ENCODE data around the gene VDR. TPM values are rescaled to one million over a fixed set of nuclear protein-coding genes. Genes with fewer than 3 reads are reported as not detected.

Gene VDR
- total RNA-seq, 1 donor from 2014 or later, result 4.6 TPM

GRCh38 chr12:47903927-47904712 is 674 bp downstream of the VDR start:
- H3K4me3 Mint-ChIP-seq (ENCODE audit: unreplicated experiment), result peak overlapping the region; percentile 79
- DNase-seq (ENCODE audit: low spot score), result no peak
- no peaks in the 10 kb centered on the region for H3K27me3 Mint-ChIP-seq (ENCODE audit: low read depth)
- no peaks in the 10 kb centered on the region for H3K36me3 Mint-ChIP-seq (ENCODE audit: low read depth)
- H3K4me1 Mint-ChIP-seq (ENCODE audit: low read depth), result peaks cover 30% of the 10 kb centered on the region
- no peaks in the 10 kb centered on the region for H3K9me3 Mint-ChIP-seq (ENCODE audit: low read depth)
- peak overlapping the region; percentile 96 for H3K27ac Mint-ChIP-seq (ENCODE audit: unreplicated experiment)
- TF ChIP-seq, protein P1, sequence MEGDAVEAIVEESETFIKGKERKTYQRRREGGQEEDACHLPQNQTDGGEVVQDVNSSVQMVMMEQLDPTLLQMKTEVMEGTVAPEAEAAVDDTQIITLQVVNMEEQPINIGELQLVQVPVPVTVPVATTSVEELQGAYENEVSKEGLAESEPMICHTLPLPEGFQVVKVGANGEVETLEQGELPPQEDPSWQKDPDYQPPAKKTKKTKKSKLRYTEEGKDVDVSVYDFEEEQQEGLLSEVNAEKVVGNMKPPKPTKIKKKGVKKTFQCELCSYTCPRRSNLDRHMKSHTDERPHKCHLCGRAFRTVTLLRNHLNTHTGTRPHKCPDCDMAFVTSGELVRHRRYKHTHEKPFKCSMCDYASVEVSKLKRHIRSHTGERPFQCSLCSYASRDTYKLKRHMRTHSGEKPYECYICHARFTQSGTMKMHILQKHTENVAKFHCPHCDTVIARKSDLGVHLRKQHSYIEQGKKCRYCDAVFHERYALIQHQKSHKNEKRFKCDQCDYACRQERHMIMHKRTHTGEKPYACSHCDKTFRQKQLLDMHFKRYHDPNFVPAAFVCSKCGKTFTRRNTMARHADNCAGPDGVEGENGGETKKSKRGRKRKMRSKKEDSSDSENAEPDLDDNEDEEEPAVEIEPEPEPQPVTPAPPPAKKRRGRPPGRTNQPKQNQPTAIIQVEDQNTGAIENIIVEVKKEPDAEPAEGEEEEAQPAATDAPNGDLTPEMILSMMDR (IDR thresholded peaks at IDR 0.05), result no peak

DNA sequence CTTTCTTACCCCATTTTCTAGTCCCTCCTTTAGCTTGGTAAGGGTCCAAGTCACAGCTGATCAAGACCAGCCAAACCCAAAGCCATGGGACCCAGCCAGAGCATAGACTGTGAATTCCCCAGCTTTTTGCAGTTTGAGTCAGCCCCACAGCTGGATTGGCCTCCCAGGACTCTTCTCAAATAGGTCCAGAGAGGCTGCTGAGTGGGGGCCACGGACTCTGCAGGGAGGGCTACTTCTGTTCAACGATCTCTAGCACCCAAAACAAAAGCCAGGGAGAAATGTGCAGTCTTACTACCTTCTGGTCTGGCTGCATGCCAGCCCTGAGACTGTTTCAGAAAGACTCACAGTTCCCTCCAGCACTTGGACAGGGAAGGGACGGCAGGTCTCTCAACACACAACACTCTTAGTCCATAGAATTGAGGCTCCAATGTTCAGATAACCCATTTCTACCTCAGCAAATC is 1.6 kb downstream of the VDR start:
- H3K27ac Mint-ChIP-seq (ENCODE audit: unreplicated experiment), result peak overlapping the region; percentile 93
- peaks cover 30% of the 10 kb centered on the region for H3K4me1 Mint-ChIP-seq (ENCODE audit: low read depth)
- TF ChIP-seq, protein P1 (IDR thresholded peaks at IDR 0.05), result no peak
- peak overlapping the region; percentile 79 for H3K4me3 Mint-ChIP-seq (ENCODE audit: unreplicated experiment)
- H3K36me3 Mint-ChIP-seq (ENCODE audit: low read depth), result peaks cover 2% of the 10 kb centered on the region
- H3K9me3 Mint-ChIP-seq (ENCODE audit: low read depth), result no peaks in the 10 kb centered on the region
- no peak for DNase-seq (ENCODE audit: low spot score)
- H3K27me3 Mint-ChIP-seq (ENCODE audit: low read depth), result no peaks in the 10 kb centered on the region

DNA sequence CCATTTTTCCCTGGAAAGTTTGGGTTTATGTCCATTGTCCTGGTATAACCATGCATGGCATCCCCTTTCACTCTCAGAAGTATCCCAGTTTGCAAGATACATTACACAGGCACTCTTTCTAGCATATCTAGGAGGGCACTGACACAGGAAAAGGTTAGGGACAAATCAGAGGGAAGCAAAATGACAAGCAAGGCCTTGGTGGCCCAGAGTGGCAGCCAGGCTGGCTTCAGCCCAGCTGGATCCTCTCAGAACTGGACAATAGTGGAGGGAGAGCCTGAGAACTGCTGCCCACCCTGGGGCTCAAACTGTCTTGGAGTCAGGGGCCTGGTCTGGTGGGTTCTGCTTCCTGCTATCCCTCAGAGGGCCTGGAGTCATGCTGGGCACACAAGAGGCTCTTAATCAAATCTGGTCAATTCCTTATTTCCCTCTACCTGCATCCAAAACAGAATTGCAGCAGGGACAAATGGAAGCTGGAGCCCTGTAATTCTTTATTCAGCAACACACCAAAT is 2.6 kb downstream of the VDR start:
- H3K4me3 Mint-ChIP-seq (ENCODE audit: unreplicated experiment), result no peak overlapping the region
- H3K9me3 Mint-ChIP-seq (ENCODE audit: low read depth), result no peaks in the 10 kb centered on the region
- peaks cover 2% of the 10 kb centered on the region for H3K36me3 Mint-ChIP-seq (ENCODE audit: low read depth)
- TF ChIP-seq, protein P1 (IDR thresholded peaks at IDR 0.05), result no peak
- DNase-seq (ENCODE audit: low spot score), result no peak
- no peaks in the 10 kb centered on the region for H3K27me3 Mint-ChIP-seq (ENCODE audit: low read depth)
- H3K27ac Mint-ChIP-seq (ENCODE audit: unreplicated experiment), result no peak overlapping the region
- peaks cover 30% of the 10 kb centered on the region for H3K4me1 Mint-ChIP-seq (ENCODE audit: low read depth)

DNA sequence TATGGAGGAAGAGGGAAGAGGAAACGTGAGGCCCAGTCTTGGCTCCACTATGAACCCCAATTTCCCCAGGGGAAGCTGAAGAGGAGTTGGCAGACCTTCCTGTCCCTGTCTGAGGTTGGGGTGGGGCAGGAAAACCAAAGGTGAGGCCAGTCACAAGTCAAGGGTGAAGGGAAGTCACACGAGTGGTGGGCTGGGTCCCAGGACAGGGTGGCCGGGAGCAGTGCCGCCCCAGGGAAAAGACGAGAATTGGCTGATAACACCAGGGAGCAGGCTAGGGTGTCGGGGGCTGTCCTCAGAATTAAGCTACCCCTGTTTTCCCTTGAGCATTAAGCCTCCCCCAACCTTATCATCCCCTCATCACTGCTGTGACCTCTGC is 3.1 kb downstream of the VDR start:
- Mint-ChIP-seq H3K9me3 (ENCODE audit: low read depth) (no peaks in the 10 kb centered on the region), H3K4me1 (ENCODE audit: low read depth) (peaks cover 34% of the 10 kb centered on the region), H3K27me3 (ENCODE audit: low read depth) (no peaks in the 10 kb centered on the region), H3K4me3 (ENCODE audit: unreplicated experiment) (no peak overlapping the region), H3K36me3 (ENCODE audit: low read depth) (peaks cover 2% of the 10 kb centered on the region), H3K27ac (ENCODE audit: unreplicated experiment) (no peak overlapping the region)
- DNase-seq (ENCODE audit: low spot score), result no peak
- TF ChIP-seq, protein P1 (IDR thresholded peaks at IDR 0.05), result no peak

DNA sequence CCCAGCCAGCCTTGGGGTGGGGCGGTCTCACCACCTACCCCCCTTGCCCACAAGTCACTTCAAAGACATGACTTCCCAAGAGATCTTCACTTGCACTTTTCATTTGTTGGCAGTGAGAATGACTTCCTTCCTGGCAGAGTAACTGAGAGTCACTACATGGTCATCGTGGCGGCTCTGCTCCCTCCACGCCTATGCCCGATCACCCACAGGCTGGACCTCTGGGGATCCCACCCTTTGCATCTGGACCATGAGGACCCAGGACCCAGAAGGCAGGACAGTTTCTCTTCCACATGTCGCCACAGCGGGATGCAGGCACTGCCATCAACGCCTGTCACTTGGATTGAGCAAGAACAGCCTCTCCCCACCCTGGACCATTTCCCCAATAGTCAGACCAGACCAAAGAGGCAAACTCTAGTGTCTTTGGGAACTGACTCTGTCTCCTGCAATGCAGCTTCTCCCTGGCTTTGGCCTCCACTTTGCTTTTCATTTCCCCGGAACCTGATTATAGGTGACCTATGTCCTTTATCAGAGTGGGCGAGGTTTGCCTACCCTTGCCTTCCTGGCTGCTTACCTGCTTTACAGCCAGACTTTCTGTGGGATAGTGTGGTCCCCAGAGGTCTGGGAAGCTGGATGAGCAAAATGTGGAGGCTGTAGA is 3.6 kb downstream of the VDR start:
- H3K27ac Mint-ChIP-seq (ENCODE audit: unreplicated experiment), result no peak overlapping the region

More for the DNA sequence above, 3.6 kb downstream of the VDR start:
- no peak for DNase-seq (ENCODE audit: low spot score)
- H3K36me3 Mint-ChIP-seq (ENCODE audit: low read depth), result peaks cover 2% of the 10 kb centered on the region
- H3K27me3 Mint-ChIP-seq (ENCODE audit: low read depth), result no peaks in the 10 kb centered on the region
- no peak overlapping the region for H3K4me3 Mint-ChIP-seq (ENCODE audit: unreplicated experiment)
- peaks cover 36% of the 10 kb centered on the region for H3K4me1 Mint-ChIP-seq (ENCODE audit: low read depth)
- H3K9me3 Mint-ChIP-seq (ENCODE audit: low read depth), result no peaks in the 10 kb centered on the region
- TF ChIP-seq, protein P1 (IDR thresholded peaks at IDR 0.05), result no peak
